Fibroblast of villous mesenchyme (primary cell): Measurements from ENCODE around the gene SDF4. TPM values are rescaled to one million over a fixed set of nuclear protein-coding genes. Genes with fewer than 3 reads are reported as not detected.

Source experiments
- DNase-seq: peaks from one replicate; pipeline ENCODE4 v3.0.0-alpha.2; 2010; ENCODE audit warnings: low read depth
- H3K4me3 ChIP-seq: 2 replicates; pipeline ENCODE4 v1.5.1; 2011; ENCODE audit warnings: low read depth, mild to moderate bottlenecking, low read length
- total RNA-seq: library from RNA; depleted of rRNA; stranded (reverse); fragments of >200 nt; gene quantifications from 2 replicates; pipeline ENCODE4 v1.2.3, GENCODE V29; 2012
- TF ChIP-seq, protein P1 (sequence below): IDR thresholded peaks from 2 replicates; pipeline ENCODE4 v1.5.1; 2012; ENCODE audit warnings: low read depth, mild to moderate bottlenecking, low read length; ENCODE audit not compliant: insufficient read depth

SDF4 gene
- total RNA-seq, 1 donor, result 88.9 TPM

DNA sequence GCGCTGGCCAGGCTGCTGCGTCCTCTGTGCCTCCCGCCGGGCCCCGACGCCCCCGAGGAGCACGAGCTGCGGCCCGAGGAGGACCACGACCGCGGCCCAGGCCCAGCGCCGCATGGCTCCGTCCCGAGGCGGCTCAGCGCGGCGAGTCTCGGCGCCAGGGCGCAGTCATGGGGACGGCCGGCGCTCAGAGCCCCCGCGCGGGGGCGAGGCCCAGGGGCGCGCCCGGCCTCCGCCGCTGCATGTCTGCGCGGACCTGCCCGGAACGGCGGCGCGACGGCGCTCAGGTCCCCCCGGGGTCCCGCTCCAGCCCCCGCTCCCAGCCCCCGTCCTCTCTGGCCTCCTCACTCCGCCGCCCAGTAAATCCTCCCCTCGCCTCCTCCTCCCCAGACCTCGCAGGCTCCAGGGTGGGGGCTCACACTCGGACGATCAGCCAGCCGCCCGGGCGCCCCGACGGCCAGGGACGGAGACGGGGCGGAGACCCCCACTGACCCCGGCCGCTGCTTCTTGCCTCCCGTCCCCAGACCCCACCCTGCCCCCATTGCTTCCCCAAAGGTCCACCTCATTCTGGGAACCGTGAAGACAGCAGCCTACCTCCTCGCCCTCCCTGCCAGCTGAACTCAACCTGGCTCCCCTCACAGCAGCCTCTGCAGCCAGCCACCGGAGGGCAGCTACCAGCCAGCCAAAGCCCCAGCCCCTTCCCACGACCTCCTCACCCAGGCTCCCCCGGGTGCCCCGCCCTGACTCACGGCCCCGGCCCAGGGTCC, 15.0 kb upstream of the SDF4 start, which contains the start of gene C1QTNF12:
Gene C1QTNF12 (minus strand): TSS at position 146 of the 764 bp plus-strand sequence. CDS start 32 bp downstream, at position 114.
- TF ChIP-seq, protein P1, sequence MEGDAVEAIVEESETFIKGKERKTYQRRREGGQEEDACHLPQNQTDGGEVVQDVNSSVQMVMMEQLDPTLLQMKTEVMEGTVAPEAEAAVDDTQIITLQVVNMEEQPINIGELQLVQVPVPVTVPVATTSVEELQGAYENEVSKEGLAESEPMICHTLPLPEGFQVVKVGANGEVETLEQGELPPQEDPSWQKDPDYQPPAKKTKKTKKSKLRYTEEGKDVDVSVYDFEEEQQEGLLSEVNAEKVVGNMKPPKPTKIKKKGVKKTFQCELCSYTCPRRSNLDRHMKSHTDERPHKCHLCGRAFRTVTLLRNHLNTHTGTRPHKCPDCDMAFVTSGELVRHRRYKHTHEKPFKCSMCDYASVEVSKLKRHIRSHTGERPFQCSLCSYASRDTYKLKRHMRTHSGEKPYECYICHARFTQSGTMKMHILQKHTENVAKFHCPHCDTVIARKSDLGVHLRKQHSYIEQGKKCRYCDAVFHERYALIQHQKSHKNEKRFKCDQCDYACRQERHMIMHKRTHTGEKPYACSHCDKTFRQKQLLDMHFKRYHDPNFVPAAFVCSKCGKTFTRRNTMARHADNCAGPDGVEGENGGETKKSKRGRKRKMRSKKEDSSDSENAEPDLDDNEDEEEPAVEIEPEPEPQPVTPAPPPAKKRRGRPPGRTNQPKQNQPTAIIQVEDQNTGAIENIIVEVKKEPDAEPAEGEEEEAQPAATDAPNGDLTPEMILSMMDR, result no peak
- no peak within 1 kb of the TSS for H3K4me3 ChIP-seq
- DNase-seq, result no peak

DNA sequence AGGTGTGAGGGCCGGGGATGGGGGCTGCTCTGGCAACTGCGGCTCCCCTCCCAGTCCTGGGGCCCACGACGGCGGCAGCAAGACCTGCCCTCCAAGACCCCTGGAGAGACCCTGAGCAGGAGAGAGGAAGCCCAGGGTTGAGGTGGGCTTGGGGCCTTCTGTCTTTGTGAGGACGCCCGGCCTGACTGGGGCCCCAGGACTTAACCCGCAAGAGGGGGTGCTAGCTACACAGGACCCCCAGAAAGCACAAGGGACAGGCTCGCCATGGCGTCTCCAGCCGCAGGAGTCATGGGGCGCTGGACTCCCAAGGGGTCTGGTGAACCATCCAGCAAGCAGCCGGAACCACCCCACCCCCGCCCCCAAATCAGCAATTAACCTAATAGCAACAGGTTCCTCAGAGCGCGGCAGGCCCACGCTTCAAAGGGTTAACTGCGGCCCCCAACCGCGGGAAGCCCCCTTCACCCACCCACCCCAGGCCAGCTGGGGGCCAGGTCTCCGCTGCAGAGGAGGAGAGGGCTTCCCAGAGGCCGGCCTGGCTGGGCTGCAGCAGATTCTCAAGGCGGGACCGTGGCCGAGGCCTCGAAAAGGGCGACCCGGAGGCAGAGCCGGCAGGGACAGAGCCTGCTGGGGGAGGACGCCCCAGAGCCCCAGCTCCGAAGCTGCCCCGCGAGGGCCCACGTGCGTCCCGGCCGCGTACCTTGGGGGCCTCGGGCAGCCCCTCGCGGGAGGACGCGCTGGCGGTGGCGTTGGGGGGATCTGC, 14.2 kb upstream of the SDF4 start:
- no peak for DNase-seq
- no peak overlapping the region for H3K4me3 ChIP-seq
- TF ChIP-seq, protein P1, result no peak

DNA sequence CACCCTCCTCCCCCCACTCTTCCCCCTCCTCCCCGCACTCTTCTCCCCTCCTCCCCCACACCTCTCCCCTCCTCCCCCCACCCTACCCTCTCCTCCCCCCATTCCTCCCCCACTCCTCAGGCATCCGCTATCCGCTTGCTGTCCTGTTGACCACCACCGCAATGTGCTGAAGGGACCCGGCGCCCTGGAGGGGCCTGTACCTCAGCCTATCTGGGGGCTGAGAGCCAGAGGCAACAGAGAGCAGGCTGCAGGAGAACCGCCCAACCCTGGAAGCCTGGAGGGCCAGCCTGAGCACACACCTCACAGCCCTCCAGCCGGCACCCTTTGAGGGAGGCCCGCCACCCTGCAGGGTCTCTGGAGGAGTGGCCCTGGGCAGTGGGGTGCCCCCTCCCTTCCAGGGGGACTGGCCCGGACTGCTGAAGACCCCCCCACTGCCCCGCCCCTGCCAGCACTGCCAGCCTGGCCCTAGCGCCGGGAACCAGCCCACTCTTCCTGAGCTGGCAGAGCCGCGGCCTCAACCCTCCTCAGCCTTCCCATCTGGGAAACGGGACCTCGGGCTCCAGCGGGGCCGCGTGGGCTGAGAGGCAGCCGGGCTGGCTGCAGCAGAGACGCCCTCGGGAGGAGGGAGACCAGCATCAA, 13.5 kb upstream of the SDF4 start:
- DNase-seq, result no peak
- TF ChIP-seq, protein P1, result no peak

DNA sequence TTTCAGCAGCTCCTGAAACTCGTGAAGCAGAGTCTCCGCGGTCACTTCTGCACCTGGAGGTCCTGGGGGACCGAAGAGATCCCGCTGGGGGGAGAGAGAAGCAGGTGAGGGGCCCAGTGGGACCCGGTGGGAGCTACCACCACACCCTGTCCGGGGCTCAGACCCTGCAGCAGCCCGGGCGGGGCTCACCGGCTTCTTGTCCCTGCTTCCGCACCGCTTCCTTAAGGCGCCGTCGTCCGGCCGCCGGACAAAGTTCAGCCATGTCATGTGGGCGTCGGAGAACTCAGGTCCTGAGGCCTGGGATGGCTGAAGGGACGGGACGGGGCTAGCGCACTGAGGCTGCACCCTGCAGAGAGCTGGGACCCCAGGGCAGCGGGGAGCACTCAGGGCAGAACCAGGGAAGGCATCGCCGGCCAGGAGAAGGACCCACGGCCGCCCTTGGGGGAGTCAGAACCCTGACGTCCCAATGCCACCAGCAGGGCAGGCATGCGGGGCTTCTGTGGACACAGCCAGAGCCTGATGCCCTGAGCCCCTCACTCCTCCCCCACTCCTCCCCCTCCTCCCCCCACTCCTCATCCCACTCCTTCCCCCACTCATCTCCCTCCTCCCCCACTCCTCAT, 12.5 kb upstream of the SDF4 start:
- DNase-seq, result no peak
- TF ChIP-seq, protein P1, result no peak
- H3K4me3 ChIP-seq, result no peak overlapping the region

More for the DNA sequence above, 13.5 kb upstream of the SDF4 start:
- no peak overlapping the region for H3K4me3 ChIP-seq

DNA sequence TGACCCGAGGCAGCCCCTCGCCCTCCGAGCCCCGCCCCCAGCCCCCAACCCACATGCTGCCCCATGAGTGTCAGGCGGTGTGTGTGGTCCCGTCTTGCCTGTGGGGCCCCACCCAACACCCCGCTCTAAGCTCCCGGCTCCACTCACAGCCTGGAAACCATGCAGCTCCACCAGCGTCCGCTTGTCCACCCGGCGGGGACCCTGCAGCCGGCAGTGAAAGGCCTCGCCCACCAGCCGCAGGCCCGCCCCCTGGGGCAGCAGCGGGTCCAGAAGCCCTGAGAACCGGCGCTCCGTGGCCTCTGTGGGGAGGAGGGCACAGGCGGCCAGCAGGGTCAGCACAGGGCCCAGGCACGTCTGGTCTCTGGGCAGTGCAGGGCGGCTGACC, 12.0 kb upstream of the SDF4 start:
- DNase-seq, result no peak
- TF ChIP-seq, protein P1, result no peak
- H3K4me3 ChIP-seq, result no peak overlapping the region

DNA sequence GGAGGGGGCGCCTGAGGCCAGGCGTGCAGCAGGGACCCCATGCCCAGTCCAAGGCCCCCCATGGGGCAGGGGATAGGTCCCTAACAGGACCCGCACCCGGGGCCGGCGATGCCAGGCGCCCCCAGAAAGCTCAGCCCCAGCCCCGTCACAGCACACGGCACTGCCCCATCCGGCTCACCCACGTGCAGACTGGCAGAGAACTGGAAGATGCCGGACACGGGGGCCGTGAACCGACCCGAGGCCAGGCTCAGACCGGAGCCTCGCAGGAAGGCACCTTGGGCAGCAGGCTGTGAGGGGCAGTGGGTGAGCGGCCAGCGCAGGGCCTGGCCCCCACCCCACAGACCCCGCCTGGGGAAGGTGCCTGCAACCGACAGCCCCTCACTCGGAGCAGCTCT, 11.5 kb upstream of the SDF4 start:
- DNase-seq, result no peak
- TF ChIP-seq, protein P1, result no peak
- no peak overlapping the region for H3K4me3 ChIP-seq
